Measurements from ENCODE around the gene LAMB4.
A peak's percentile ranks its signal among the peaks of the same experiment; 100 is the strongest.

Gene LAMB4

DNA sequence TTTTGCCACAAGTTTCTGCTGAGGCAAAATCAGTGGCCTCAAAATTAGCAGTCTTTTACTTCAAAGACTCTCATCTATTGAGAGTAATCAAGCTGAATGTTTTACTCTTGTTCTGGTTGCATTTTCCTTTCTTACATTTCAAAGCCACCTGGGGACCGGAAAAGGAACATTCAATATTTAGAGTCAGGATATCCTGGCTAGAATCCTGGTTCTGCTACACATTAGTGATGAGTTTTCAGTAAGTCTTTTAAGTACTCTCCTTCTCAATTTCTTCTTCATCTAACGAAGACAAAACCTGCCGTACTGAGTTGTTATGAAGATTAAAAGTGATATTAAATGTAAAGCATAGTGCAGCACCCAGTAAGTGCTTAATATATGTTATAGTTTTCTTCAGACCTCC is 52.5 kb downstream of the LAMB4 start:
- no peak for FAIRE-seq

DNA sequence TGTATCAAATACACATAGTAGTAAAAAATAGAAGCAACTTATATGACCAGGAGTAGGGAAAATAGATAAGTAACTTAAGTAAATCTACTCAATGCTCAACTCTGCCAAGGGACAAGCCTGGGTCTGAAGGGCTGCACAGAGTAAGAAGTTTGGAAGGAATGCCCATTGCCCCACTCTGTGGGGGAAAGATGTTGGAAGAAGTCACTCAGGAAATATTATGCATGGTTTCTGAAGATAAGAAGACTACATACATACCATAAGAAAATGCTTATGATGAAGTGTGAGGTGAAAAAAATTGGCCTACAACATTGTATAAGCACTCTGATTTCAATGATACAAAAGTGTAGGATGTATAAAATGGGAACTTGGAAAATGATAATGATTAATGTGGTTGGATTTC is 54.0 kb downstream of the LAMB4 start:
- no peak for FAIRE-seq

DNA sequence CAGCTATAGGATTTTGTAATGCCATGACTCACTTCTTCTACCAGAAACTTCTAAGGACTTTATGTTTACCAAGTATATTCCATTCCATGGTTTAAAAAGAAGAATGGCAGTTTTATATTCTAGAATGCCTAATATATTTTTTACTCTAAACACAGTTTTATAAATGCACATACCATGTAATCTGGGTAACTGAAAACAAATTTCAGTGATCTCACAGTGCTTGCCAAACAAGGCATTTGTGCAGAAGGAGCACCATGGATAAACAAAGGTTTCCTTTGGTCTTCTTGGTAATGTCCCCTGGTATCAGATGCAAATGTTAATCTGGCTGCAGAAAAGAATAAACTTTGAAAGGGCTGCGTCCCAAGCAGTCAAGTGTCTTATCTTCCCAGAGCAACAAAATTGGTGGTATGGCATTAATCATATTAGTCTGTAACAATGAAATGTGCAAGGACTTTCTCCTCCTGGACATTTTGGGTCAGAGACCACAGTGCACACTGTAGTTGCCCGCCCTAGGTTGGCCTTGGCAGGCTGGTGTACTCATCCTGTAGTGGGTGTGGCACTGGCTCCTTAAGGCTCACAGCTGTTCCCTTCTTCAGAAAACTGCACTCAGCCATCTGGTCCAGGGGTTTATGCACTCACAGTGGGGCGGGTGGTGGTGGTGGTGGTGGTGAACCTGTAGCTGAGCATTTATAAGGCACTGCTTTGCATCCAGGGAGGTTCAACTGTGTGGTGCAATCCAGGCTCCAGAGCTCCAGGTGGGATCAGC is 56.7 kb downstream of the LAMB4 start:
- FAIRE-seq: no peak

DNA sequence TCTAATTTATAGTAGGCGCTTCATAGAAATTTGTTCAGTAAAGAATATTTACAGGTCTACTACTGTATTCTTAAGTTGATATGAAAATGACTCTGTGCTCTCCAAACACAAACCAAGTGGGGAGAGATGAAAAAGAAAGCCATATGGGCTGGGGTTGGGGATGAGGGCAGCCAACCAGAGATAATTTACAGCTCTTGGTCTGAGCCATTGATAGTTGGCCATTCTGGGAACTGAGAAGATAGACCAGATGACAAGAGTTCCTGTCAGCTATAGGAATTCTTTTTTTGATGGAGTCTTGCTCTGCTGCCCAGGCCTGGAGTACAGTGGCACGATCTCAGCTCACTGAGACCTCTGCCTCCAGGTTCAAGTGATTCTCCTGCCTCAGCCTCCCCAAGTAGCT is 57.4 kb downstream of the LAMB4 start:
- no peak for FAIRE-seq

DNA sequence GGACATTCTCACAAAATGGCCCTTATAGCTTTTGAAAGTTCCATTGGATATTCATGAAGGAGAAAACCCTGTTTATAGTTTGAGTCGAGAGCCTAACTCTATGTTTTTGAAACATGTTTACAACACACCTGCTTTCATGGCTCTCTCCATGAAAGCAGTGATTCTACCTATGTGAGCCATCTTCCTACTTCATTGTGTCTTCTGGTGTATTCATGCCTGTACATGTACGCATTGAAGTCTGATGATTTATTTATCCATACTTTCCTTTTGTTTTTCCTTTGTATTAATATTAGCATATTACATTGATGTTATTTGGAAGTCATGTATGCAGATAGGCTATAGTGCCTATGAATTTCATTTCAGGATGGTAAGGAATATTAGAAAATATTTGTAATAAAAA is 58.0 kb downstream of the LAMB4 start:
- no peak for FAIRE-seq

DNA sequence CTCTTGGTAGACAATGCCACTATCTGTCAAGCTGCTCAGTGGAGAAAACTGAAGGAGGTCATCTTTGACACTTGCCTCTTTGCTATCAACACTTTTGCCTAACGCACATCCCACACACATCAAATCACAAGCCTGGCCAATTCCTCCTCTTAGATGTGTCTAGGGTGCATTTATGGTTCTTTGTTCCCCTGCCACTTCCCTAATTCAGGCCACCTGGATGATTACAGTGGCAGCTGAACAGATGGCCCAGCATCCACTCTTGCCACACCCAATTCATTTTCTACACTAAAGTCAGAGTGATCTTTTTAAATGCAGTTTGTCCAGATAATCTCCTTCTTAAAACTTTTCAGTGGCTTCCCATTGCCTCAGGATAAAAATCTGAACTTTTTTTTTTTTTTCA is 58.6 kb downstream of the LAMB4 start:
- no peak for FAIRE-seq

DNA sequence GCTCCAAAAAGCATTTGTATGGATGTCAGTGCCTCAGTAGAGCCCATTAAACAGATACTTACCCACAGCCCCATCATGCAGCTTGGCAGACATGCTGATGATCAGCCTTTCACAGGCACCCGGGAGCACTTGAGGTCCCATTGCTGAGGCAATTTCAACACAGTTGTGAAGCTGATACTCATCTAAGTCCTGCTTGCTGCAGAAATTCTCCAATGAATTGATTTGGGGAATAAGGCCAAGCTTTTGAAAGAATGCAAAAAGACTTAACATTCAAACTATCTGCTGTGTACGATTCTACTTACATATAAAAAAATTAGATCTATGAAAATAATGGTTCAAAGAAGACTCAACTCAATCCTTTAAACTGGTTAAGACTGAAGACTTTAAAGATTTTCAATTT is 60.5 kb downstream of the LAMB4 start:
- no peak for FAIRE-seq

DNA sequence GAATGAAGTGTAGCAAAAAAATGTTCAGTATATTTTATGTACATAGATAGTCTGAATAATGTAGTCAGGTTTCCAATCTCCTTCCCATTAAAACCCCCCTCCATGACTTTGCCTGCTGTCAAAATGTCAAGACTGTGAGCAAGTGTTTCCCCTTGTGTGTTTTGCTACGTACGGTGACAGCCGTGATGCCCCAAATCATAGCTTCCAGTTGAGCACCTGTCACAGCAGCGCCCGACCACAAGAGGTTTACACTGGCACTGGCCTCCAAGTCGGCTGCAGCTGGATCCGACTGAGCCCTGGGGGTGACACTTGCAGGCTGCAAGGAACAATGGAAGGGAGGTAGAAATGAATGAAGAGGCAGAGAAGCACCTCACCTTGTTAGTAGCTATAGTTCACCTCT is 62.3 kb downstream of the LAMB4 start:
- FAIRE-seq: no peak

DNA sequence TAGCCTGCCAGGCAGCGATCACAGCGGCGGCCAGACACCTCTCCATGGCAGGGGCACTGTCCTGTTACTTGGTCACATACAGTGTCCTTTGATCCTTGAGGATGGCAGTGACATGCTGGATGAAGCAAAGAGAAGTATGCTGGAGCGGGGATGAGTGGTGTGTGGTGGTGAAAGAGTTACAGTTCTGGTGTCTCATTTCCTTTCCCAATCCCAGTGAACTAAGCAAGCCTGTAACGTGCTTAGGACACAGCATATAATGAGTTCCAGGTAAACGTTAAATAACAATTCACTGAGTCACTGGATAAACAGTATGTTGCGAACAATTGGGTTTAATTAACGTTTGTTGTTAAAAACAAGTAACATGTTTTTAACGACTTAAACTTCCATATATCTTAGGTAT is 63.7 kb downstream of the LAMB4 start:
- FAIRE-seq: no peak

DNA sequence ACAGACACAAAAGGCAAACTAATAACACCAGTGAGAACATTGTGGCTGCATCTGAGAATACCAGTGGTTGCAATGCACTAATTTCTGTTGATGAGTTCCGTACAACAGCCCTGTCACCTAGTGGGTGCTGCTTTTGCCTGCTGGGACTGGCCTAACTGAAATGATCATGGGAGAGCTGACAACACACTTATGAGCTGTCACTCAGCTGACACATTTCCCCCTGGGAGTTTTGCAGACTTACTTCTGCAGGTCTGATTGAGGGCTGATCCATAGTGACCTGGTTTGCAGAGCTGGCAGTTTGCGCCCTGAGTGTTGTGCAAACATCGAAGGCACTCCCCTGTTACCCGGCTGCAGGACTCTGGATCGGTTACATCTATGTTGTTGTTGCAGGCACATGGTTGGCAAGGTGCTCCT is 66.6 kb downstream of the LAMB4 start:
- no peak for FAIRE-seq

DNA sequence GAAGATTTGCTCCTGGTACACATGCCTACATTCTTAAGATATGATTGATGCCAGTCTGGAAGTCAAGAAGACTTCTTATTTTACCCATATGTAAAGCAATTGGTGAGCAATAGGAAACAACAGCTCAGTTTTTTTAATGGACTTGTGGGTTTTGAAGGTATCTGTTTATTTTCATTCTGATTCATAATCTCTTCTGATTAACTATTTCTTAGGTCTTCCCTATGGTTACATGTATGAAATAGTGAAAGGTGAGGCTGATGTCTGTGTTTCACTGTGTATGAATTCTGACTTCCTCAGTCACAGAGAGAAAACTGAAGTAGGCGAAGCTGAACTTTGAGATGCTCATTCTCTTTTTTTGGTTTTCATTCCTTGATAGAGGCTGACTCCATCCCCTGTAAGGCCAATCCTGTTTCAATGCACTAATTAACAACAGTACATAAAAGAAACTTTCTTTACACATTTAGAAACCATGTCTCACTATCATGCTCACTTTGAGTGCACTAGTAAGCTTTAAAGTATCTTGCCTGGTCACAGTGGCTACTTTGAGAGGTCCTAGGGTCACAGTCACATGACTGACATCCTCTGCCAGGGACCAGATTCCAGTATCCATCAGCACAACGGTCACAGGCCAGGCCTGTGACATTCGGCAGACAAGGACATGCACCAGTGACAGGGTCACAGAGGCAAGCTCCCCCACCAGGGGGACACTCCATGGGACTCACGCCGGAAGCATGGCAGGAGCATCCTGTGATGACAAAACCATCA is 67.7 kb downstream of the LAMB4 start:
- FAIRE-seq: no peak

DNA sequence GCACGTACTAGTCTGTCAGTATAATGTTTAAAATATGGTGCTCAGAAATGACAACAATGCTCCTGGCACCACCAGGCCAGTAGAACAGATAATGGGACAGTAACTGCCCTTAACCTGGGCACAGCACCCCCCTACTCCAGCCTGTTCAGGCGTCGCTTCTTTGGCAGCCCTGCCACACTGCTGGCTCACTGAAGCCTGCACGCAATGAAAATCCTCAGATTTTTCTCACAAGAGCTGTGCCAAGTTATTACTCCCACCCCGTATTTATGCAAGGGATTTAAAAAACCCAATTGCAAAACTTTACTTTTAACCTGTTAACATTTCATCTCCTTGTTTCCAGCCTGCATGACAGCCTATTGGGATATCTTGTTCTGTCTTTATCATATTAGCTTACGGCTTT is 70.6 kb downstream of the LAMB4 start:
- no peak for FAIRE-seq

DNA sequence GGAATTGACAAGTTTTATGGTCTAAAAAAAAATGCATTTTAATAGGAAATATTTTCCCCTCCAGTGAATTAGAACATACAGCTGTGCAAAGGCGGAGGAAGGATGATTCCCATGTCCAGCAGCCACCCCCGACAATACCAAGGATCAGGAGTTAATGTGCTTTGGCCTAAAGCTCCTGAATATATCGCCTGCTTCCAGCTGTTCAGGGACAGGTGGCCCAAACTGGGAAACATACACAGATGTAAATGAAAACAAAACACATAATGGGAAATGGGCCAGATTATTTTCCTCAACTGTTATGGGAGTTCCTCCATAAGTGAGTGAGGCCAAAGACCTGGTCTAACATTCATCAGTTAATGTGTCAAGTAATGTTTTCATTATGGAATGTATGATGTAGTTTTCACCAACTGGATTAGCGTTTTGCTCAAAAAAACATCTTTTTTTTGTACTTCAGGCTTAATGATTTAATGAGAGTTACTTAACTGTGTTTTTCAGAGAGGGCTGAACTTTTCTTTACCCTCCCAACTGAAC is 72.1 kb downstream of the LAMB4 start:
- peak; percentile 18 for FAIRE-seq

DNA sequence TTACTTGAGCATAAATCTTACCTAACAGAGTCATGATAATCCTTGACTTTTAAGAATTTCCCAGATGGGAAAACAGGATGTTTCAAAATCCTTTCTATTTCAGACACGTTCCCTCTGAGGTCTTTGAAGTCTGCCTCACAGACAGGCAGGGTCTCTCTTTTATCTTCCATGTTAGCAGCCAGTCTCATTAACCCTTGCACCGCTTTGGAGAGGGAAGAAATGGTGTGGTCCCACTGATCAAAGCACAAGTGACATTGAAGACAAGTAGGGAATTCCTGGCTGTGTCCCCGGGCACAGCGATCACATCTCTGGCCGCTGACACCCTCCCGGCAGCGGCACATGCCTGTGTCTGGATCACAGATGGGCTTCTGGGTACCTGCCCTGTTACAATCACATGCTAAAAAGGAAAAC is 74.5 kb downstream of the LAMB4 start:
- no peak for FAIRE-seq

DNA sequence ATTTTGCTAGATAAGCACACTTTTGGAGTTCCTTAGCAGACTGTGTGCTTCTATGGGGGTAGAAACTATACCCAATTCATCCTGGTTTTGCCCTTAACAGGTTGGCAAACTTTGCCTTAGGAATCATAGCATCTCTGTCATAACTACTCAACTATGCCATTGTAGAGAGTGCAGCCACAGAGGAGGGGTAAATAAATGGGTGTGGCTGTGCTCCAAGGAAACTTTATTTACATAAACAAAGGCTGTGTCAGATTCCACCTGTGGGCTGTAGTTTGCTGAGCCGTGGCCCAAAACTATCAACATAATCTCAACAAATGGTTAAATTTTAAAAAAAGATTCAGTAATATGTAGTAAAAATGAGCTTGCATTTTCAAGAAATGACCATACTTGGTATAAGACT is 75.6 kb downstream of the LAMB4 start:
- FAIRE-seq: no peak

DNA sequence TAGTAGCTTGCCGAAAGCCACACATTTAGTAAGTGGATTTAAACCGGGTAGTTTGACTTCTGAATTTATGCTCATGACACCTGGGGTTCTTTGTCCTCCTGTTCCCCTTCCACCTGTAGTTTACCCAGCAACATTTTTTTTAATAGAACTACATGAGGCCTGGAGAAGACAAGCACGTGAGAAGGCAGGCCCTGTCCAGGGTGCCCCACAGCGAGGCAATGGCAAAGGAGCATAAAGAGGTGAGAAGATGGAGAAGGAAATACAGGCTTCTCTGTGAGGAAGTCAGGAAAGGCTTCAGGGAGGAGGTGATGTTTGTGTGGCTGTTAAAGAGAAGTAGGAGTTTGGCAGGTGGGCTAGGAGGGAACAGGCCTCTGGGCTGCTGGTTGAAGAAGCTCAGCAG is 76.9 kb downstream of the LAMB4 start:
- no peak for FAIRE-seq

DNA sequence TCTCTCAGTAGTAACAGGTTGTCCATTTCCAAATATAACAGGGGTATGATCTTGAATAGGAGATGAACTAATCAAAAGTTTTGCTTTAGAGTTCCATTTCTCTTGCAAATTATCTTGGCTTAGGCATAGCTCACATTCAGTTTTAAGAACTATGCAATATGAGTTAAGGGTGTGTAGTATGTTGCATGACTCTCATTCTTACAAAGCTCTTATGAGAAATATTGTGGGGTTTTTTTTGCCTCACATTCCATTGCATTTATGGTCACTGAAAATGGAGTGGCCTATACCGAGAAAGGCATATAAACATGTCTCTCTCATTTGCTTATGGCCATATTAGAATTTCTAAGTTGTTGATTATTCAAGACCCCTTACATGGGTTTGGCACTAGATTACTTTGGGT is 78.7 kb downstream of the LAMB4 start:
- FAIRE-seq: no peak

DNA sequence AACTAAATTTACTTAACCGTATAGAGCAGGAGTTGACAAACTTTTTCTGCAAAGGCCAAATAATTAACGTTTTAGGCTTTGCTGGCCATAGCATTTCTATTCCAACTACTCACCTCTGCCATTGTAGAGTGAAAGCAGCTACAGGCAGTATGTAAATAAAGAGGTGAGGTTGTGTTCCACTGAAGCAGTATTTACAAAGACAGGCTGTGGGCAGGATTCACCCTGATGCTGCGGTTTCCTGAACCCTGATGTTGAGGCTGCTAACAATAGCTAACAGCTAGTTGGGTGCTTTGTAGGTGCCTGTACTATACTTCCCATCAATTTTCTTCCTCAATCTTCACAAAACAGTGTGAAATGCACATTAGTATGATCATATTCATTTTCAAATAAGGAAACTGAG is 80.2 kb downstream of the LAMB4 start:
- FAIRE-seq: no peak

DNA sequence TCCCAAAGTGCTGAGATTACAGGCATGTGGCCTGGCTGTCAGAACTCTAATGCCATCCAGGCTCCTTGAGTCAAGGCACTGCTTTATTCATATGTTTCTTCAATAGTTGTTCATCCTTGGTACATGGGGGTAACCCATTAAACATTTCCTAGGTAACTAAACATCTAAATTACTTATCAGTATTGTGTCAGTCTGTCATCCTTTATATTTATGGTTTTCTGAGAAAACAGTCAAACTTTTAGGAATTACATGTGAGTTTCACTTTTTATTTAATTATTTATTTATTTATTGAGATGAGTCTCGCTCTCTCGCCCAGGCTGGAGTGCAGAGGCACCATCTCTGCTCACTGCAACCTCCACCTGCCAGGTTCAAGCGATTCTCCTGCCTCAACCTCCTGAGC is 81.7 kb downstream of the LAMB4 start:
- FAIRE-seq: no peak

DNA sequence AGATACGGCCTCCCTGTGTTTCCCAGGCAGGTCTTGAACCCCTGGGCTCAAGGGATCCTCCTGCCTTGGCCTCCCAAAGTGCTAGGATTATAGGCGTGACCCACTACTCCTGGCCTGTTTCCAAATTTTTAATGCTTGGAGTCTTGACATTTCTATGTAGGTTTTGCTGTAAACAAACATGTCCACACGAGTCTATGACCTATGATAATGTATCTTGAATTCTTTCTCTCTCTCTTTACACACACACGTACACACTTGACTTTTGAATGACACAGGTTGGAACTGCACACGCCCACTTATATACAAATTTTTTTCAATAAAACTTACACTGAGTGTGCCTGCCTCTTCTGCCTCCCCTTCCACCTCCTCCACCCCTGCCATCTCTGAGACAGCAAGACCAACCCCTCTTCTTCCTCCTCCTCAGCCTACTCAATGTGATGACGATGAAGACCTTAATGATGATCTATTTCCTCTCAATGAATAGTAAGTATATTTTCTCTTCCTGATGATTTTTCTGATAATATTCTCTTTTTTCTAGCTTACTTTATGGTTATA is 83.1 kb downstream of the LAMB4 start:
- no peak for FAIRE-seq

DNA sequence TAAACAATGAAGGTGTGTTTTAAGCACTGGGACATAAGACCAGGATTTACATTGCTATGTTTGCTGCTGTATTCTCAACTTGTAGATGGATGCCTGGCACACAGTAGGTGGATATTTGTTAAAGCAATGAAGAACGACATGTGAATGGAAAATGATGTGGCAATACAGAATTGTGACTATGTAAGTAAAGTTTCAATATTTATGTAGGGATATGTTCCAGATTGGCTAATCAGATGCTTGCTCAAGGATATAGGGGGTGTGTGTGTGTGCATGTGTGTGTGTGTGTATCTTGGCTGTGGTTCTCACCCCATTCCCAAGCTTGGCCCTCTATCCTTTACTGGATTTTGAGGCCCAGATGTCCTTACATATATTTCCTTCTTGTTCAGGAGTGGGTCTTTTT is 84.5 kb downstream of the LAMB4 start:
- no peak for FAIRE-seq

DNA sequence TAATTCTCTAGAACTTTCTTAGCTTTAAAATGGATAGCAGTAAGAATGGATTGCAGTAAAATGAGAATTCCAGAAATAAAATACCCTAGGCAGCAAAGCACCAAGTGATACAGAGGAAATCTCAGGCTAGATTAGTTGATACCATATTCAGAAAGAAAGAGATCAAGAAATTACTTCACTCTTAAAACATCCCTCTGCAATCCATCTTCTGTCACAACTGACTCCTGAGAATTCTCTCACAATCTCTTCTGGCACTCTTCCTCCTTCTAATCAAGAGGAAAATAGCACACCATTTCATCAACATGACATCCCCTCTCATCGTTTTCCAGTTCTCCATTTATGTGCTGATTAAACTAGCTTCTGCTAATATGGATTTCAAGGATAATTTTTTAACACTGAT is 85.0 kb downstream of the LAMB4 start:
- no peak for FAIRE-seq

DNA sequence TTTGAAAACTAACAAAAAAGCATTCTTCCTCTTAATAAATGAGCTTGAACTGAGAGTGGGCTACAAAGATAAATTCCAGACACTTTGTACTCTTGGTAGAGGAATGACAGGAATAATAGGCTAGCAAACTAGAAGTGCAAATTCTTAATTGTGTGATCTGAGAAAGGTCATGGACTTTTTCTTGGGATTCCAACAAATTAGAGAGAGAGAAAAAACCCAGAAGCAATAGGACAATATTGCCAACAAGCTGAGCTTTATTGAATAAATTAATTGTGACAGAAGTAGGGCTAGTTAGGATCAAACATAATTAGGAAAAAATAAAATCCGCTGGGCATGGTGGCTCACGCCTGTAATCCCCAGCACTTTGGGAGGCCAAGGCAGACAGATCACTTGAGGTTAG is 85.8 kb downstream of the LAMB4 start:
- FAIRE-seq: no peak

DNA sequence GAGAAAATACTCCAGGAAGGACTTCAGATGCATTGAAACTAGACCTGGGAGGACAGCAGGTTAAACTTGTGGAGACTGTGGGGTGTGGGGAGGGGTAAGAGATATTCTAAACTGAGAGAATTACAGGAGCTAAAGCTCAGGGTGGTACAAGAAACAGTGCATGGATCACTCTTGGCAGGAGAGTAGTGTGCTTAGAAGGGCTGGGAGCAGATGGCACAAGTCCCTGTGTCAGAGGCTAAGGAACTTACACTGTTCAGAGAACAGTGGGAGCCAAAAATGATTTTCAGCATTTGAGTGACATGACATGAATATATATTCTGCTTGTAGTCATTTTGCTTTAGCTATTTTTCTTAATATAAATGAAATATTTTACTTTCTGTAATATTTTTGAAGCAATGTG is 91.2 kb downstream of the LAMB4 start:
- FAIRE-seq: no peak

All from endometrium (tissue), 2 donors.